GF-D8 (cell line): ENCODE results near the gene KCNIP1.

Experiments used
- DNase-seq: peaks from one replicate; lab custom pipeline; 2025; lab: John Stamatoyannopoulos, UW

KCNIP1 gene

DNA sequence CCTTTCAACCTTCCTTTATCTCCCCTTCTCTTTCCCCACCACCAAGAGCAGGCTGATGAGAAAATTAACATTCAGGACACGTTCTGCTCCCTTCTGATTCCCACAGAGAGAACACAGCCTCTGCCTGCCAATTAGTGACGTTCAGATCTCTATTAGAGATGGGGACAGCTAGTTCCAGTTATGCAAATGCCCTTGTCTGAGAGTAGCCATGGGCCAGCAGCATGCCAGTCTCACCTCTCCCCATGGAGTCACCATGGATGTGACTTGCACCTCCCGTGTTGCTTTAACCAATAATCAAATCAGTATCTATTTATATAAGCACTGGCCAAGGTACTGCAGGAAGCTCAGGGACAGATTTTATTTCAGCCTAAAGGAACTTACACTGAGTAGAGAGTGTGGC, 61.3 kb downstream of the KCNIP1 start:
- DNase-seq, result no peak

DNA sequence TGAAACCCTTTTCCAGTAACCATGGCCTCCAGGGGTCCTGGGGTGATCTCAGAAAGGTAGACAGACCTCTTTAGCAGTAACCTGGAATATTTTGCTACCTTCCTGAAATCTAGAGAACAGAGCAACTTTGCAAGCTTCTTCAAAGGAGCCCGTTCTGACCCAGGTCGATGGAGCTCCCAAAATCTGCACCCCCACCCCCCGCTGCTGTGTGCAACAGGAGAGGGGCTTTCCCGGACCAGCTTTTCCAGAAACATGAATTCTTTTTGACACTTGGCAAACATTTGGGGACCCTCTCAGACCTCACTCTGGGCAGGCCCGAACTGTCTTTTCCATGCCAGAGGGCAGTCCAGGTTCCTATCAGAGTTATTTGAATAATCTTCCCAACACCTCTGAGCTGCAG, 65.3 kb downstream of the KCNIP1 start:
- DNase-seq, result no peak

DNA sequence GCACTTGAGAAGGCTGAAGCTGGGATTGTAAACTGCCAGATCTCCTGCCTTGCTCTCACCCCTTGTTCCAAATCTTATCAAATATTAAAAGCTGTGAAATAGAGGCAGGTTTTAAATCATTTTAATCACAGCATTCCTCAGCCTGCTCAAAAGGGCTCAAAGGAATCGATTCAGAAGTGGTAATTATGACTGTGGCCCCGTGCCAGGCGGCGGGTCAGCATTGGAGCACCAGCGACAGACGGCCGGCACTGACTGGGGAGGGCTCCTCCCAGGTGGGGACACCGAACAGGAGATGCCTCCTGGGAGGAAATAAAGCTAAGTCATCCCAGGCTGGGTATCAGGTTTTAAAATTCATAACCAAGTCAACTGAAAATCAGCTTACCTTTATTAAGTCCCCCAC, 66.7 kb downstream of the KCNIP1 start:
- DNase-seq, result no peak

DNA sequence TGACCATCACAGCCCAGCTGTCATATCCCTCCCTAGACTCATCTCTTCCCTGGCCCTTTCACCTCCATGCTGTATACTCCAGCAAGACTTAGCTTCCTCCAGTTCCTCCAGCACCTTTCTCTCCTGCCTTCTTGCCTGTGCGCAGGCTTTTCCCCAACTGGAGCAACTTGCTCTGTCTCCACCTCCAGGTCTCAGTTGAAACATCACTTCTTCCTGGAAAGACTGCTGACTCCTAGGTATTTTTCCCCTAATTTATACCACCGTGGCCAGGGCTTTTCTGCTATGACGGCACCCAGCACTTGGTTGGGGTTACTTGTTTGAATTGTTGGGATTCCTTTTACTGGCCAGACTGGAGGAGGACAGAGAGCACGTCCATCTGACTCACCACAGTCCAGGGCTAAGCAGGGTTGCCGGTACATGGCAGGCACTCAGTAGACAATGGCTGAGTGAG, 67.5 kb downstream of the KCNIP1 start:
- DNase-seq, result no peak

DNA sequence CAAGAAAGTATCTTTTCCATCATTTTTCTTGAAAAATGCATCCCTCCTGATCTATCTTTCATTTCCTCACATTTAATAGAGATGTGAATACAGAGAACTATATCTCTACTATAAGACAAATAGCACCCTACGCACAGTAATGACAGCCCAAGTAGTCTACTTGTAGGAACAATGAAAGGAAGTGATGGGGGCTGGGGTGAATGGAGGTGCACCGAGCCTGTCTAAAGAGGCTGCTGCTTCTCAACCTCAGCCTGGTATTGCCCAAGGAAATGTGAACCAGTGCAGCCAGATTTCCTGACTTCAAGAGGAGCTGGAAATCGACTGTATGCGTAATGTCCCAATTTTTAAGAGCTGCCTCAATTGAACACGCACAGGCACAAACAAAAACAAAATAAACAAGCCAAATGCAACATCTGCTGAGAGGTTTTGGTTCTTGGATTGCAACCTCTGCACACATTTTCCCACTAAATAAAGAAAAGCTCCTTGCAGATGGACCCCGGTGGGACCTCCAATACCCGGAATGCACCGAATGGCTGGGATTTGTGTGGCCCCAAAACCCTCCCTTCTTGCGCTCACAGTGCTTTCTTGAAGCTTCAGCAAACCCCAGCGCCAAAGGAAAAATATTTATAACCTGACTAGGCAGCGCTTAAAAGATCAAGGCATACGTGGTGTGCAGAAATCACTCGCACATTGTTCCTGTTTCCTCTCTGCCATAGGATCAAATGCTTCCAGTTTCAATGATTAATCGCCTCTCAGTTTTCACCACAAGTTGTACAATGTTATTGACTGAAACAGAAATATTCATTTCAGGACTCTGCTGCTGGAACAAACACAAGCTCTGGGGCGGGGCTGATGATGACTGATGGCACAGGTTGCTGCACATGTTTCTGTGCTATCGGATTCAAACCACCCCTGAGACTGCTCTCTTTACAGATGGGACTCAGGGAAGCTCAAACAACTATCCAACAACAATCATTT, 68.3 kb downstream of the KCNIP1 start:
- no peak for DNase-seq

DNA sequence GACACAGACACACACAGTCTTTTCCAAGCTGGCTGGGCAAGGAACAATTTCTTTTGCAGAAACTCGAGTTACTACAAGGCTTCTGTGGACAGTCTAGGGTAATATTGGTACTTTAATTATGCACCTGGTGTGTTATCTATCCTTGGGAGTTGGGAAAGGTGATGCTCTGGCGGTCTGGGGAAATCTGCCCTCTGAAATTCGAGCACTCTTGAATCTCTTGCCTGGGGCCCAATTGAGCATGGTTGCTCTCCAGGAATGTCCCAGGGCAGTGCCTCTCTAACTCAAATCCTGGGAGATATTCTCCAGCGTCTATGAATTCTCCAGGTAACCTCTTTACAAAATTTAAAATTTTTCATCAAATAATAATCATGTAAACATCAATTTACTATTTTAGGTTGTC, 69.3 kb downstream of the KCNIP1 start:
- DNase-seq, result no peak

DNA sequence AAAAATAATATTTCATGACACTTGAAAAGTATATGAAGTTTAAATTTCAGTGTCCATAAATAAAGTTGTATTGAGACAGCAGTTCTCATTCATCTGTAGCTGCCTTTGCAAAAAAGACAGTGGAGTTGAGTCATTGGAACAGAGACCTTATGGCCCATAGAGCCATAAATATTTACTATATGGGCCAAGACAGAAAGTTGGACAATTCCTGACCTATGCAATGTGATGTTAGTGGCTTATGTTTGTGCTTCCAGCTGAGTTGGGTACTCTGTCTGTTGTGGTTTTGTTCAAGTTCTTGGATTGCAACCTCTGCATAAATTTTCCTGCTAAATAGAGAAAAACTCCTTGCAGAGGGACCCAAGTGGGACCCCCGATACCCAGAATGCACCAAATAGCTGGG, 69.8 kb downstream of the KCNIP1 start:
- DNase-seq, result no peak

DNA sequence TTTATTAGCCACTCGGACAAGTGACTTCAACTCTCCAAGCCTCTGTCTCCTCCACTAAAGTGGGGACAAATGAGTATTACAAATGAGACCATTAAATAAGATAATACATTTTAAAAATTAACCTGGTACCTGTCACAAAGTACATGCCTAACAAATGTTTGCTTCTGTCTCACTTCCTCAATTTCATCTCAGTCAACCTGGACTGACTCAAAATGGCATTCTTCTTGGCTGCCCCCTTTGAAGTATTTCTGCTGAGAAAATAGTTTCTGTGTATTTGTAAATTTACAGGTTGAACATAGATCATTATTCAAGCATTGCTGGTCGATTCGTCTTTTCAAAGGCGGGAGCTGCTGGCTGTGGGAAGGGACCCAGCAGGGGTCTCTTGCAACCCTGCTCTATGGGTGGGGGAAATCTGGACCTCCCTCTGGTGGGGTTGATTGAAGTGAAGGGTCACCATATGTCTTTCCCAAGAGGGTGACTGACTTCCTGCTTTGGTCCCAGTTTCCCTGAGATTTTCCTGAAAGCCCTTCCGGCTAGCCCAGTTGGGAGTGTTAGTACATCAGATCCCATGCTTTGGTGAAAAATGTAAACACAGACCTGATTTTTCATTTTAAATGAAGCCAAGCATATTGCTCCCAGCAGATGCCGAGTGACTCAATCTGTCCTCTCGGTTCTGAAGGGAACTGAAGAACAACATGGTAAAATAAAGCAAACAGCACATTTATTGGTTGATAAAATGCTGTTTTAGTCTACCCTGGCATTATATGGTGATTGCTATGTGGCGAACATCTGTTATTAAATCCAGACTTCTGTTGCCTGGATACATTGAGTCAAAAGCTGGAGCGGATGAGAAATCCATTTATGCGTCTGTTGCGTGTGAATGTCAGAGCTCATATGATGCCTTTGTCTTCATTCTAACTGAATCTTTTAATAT, 73.0 kb downstream of the KCNIP1 start:
- DNase-seq, result no peak

DNA sequence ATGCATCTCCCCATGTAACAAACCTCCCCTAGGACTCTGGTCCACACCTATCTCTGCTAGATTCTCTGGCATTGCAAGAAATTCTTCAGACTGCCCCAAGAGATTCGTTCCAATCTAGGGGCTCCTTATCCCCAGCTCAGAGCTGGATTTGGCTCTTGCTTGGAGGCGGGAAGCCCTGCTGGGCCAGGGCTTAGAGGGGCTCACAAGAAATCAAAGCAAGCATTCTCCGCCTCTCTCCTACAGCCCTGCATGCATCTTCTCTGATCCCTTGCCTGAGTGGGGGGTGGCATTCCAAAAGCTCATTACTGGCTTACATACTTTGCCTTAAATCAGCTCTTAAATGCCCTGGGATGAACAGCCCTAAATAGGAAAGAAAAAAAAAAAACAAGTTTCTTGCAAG, 75.8 kb downstream of the KCNIP1 start:
- DNase-seq, result no peak

DNA sequence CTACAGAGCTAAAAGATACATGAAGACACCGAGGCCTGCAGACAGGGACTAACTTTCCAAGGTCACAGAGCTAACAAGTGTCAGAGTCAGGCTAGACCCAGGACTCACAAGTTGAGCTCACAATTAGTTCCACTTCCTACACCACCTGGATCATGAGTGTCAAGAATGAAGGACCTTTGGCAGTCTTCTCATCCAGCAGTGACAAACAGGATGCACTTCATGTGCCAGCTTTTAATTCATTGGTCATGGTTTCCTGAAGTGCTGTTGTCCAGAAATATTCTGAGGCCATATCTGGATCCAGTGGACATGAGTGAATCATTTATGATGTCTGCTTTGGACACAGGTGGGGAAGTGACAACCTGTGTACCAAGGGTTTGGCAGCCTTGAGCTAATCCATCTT, 77.4 kb downstream of the KCNIP1 start:
- DNase-seq, result no peak

DNA sequence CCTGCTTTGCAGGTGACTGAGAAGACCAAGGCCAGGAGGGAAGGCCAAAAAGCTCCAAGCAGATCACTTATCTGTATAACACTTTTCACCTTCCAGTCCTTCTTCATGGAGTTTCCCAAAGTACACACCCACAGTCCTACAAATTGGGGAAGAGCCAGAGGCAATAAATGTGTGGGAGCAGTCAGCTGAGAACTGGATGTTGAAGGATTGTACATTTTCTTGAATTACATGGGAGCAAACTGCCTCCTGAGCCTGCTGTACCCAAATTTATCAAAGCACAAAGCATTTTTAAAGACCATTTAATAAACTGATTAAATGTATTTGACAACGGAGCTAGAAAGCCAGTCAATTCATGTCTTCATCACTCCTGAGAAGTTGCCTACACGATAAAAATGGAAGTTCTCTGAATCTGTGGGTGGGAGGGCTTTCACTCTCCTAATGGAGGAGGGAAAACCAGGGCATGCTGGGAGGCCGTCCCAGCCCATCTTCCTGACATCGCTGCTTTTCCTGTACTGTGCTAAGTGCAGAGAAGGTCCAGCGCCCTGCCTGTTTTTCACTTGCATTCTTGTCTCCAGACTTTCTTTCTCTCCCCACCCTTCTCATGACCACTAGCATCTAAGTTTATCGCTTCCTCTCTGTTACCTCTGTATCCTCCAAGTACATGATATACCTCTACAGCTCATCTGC, 79.0 kb downstream of the KCNIP1 start:
- DNase-seq, result no peak

DNA sequence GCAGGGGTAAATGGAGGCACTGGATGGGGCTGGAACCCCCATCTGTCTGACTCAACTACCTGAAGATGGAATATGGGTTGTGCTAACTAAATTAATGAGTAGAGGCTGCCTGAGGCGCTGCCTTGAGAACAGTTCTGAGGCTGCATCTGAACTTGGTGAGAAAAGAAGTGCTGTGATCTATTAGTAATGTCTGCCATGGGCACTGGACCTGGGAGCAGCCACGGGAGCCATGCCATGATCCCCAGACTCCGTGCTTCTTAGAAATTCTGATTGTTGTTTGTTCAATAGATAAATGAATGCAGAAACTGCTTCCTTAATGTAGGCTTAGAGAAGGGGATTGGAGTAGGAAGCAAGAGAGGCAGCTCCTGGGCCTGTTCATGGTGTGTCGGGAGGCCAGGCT, 80.2 kb downstream of the KCNIP1 start:
- no peak for DNase-seq

DNA sequence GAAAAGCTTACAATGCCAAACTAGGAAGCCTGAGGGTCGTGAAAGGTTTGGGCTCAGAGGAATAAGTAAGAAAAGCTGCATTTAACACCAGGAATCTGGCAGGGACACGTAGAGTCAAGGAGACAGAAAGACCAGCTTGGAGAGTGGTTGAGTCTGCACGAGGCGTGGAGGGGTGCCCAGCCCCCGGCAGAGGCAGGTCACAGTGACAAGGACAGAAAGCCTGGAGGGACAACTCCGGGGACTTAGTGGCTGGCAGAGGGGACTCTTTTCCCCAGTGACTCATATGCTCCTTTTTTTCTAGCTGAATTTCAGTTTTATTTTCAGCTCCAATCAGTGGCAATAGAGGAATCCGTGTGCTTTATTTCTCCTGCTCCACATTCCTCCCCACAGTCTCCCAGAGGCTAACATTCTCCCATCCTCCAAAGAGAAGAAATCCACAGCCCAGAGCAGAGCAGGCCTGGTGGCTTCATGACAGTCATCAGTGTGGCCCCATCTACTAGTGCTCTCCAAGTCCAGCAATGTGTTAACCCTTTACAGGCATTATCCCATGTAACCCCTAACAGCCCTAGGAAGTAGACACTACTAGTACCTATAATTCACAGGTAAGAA, 80.7 kb downstream of the KCNIP1 start:
- no peak for DNase-seq

DNA sequence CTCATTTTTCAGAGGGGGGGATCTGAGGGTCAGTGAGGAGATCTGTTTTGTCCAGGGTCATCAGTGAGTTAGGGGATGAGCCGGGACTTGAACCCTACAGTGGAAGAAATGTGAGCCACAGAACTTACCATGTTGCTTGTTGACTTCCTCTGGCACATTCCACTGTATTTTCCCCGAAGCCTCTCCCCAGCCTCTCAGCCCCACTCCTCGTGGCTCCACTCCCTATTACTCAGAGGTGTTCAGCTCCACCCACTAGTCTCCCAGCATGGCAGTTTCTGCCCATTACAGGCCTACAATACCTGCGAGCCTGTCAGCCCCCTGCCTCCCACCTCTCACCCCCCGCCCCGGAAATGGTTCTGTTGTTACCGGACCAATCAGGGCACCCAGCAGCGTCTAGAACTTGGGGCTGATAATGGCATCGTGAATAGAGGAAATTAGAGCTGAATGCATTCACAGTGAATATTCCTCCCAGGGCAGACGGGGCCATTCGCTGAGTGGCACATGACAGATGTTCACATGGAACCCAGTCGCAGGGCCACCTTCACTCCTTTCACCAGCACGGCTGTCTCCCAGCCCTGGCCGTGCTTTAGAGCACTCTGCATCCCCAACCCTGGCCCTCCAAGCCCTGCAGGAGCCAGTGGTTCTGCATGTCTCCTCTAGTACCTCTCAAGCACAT, 81.6 kb downstream of the KCNIP1 start:
- no peak for DNase-seq

DNA sequence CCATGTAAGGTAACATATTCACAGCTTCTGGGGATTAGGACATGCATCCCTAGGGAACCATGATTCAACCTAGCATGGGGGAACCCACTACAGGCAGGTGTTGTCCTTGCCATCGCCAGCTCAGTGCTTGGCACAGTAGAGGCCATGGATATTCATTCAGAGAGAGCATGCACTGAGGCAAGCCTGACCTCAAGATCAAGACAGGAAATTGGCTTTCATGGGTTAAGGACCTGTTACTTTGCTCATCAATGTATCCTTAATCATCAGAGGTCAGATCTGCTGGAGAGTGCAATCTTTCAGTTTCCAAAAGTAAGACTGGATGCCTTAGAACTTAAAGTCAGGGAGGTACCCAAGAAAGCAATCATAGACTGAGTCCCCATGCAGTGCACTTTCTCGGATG, 84.0 kb downstream of the KCNIP1 start:
- no peak for DNase-seq

DNA sequence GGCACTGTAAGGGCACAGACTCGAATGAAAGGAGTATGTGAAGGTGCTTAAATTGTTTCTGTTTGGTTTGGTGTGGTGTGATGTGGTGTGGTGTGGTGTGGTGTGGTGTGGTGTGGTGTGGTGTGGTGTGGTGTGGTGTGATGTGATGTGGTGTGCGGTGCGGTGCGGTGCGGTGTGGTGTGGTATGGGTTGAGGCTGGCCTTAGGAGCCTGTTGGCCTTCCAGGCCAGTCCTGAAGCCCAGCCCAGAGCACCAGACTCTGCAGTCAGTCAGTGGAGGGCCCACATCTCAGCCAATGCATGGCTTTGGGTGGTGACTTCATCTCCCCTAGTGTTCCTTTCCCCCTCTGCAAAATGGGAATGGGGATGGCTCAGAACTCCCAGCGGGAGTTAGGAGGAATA, 85.8 kb downstream of the KCNIP1 start:
- DNase-seq, result no peak

DNA sequence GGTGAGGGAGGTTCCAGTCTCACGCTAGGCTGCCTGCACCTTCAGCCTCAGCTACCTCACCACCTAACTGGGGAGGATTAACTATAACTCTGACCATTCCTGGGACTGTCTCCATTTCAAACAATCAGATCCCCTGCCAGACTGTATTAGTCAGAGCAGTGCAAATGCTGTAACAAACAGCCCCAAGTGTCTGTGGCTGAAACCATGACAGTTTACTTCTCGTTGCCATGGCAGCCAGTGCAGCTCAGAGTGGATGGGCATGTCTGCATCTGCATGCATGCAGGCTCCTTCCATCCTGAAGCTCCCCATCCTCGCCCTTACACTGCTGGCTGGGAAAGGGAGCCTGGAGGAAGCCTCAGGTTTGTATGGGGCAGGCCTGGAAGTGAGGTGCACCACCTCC, 86.7 kb downstream of the KCNIP1 start:
- no peak for DNase-seq

DNA sequence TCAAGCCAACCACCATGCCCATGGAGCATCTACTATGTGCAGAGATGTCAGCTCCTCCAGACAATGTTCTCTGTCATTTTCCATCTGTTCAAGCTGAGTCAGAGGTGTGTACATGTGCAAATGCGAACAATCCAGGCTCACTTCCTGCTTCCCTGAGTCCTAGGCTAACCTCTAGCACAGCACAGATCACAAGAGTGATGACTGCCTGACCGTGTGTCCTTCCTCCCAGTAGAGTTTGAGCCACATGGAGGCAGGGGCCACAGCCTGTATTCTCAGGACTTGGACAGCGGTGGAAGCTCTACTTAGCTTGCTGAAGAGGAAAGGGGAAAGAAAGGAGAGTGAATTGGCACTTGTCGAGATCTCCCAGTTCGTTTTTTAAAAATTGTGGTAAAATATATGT, 87.2 kb downstream of the KCNIP1 start:
- DNase-seq, result no peak

DNA sequence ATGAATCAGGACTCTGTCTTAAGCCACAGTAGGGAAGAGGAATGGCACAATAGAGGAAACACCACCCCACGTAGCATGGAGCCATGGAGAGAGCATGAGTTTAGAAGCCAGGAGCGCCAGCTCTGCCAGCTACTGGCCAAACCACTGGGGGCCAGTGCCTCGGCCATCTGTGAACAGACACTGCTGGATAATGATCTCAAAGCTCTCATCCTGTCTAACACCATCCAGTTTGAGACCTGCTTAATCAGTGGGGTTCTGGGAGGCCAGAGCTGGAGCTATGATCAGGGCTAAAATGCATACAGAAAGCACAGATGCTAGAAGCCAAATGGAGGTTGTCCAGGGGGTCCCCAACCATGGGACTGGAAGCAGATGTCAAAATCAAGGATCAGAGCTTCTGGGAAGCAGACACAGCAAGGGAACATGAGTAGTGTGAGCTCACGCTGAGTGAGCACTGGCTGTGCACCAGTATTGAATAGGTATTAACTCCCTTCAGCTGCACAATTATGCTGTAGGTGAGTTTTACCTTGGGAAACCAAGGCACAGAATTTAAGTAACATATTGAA, 92.7 kb downstream of the KCNIP1 start:
- no peak for DNase-seq

DNA sequence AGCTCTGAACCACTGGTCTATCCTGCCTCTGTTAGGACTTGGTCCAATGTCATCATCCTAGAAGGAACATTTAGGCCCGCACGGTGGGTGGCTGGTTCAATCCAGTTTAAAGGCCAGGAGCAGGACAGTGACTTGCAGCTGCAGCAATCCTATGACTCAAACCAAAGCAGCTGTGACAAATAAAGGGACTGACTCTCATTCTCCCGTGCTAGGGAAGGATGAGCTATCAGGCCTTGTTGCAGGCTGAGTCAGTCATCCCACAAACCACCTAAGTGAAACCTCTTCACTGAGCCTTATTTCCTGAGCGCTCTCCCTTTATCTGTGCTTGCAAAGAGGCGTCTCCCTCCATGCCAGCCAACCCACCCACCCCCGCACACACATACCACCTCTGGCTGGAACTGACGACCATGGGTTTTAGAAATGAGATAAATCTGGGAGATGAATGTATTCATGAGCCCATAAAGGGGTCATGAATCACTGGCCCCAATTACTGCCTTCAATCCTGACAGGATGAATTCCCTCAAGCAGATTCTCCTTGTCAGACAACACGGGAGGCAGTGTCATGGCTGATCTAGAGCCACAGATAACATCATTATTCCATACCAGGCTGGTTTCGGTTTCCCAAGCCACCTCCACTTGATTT, 93.4 kb downstream of the KCNIP1 start:
- no peak for DNase-seq
